Trophoblast cell (in vitro differentiated cells and primary cell): ENCODE measurements around the gene ALOX5.
"Not testable (repeated sequence)": the region's sequence is repeated elsewhere in the genome, so short reads cannot be mapped to it uniquely, and the experiment has no call there.

Source experiments
- DNase-seq, 2 donors: peaks; one replicate each; pipeline ENCODE4 v3.0.0-alpha.2; 2016
- H2AFZ ChIP-seq: 2 replicates; pipeline ENCODE4 v1.6.1; 2013; ENCODE audit warnings: low read length, moderate library complexity, mild to moderate bottlenecking; ENCODE audit not compliant: insufficient read depth, poor library complexity
- H2AK5ac ChIP-seq: 2 replicates; pipeline ENCODE4 v1.6.1; 2013; ENCODE audit warnings: mild to moderate bottlenecking, low read length
- H2BK120ac ChIP-seq: 2 replicates; pipeline ENCODE4 v1.6.1; 2013; ENCODE audit warnings: low read length, mild to moderate bottlenecking, moderate library complexity; ENCODE audit not compliant: insufficient read depth, poor library complexity
- H2BK12ac ChIP-seq: 2 replicates; pipeline ENCODE4 v1.6.1; 2013; ENCODE audit warnings: mild to moderate bottlenecking, low read length, moderate library complexity
- H2BK5ac ChIP-seq: 2 replicates; pipeline ENCODE4 v1.6.1; 2013; ENCODE audit warnings: low read length, low read depth, moderate library complexity, mild to moderate bottlenecking; ENCODE audit not compliant: poor library complexity
- H3K14ac ChIP-seq: 2 replicates; pipeline ENCODE4 v1.6.1; 2013; ENCODE audit warnings: mild to moderate bottlenecking, low read length
- H3K18ac ChIP-seq: 2 replicates; pipeline ENCODE4 v1.6.1; 2013; ENCODE audit warnings: mild to moderate bottlenecking, low read length
- H3K23ac ChIP-seq: 2 replicates; pipeline ENCODE4 v1.6.1; 2013; ENCODE audit warnings: low read length
- H3K27ac ChIP-seq: 2 replicates; pipeline ENCODE4 v1.5.1; 2013; ENCODE audit warnings: low read depth, mild to moderate bottlenecking, inconsistent platforms, low read length, moderate library complexity
- H3K27me3 ChIP-seq: 2 replicates; pipeline ENCODE4 v1.6.1; 2013; ENCODE audit warnings: inconsistent platforms, mild to moderate bottlenecking, low read length, moderate library complexity; ENCODE audit not compliant: insufficient read depth
- H3K36me3 ChIP-seq, 2 experiments: 1 replicate in 1 of 2; 2 replicates in 1 of 2; pipeline ENCODE4 v1.6.1; 2013; ENCODE audit warnings: low read length in 2 of 2, mild to moderate bottlenecking in 2 of 2, moderate library complexity in 1 of 2; ENCODE audit not compliant: insufficient read depth in 2 of 2, control insufficient read depth in 1 of 2
- H3K4ac ChIP-seq: 2 replicates; pipeline ENCODE4 v1.6.1; 2013; ENCODE audit warnings: low read depth, mild to moderate bottlenecking, low read length, moderate library complexity
- H3K4me1 ChIP-seq, 2 experiments: 1 replicate in 1 of 2; 2 replicates in 1 of 2; pipeline ENCODE4 v1.6.1; 2013; ENCODE audit warnings: low read length in 2 of 2, mild to moderate bottlenecking in 2 of 2, moderate library complexity in 1 of 2; ENCODE audit not compliant: insufficient read depth in 2 of 2, control insufficient read depth in 1 of 2
- H3K4me2 ChIP-seq: 2 replicates; pipeline ENCODE4 v1.6.1; 2013; ENCODE audit warnings: inconsistent platforms, mild to moderate bottlenecking, low read length, moderate library complexity
- H3K4me3 ChIP-seq: 2 replicates; pipeline ENCODE4 v1.5.1; 2013; ENCODE audit warnings: mild to moderate bottlenecking, low read depth, low read length, inconsistent platforms
- H3K79me1 ChIP-seq: one replicate; pipeline ENCODE4 v1.6.1; 2013; ENCODE audit warnings: low read length
- H3K79me2 ChIP-seq: 2 replicates; pipeline ENCODE4 v1.6.1; 2013; ENCODE audit warnings: low read length, mild to moderate bottlenecking; ENCODE audit not compliant: control insufficient read depth, insufficient read depth, poor library complexity
- H3K9ac ChIP-seq: 2 replicates; pipeline ENCODE4 v1.6.1; 2013; ENCODE audit warnings: mild to moderate bottlenecking, low read length
- H3K9me3 ChIP-seq: 2 replicates; pipeline ENCODE4 v1.6.1; 2013; ENCODE audit warnings: low read depth, mild to moderate bottlenecking, control low read depth, inconsistent platforms, low read length; ENCODE audit not compliant: insufficient read depth
- H4K12ac ChIP-seq: 2 replicates; pipeline ENCODE4 v1.6.1; 2013; ENCODE audit warnings: low read depth, mild to moderate bottlenecking, low read length, moderate library complexity
- H4K8ac ChIP-seq: 2 replicates; pipeline ENCODE4 v1.6.1; 2013; ENCODE audit warnings: low read depth, mild to moderate bottlenecking, low read length, moderate library complexity
- H4K91ac ChIP-seq: one replicate; pipeline ENCODE4 v1.6.1; 2013; ENCODE audit warnings: low read depth, mild to moderate bottlenecking, low read length, moderate library complexity
- WGBS: extraction: QIAGEN DNeasy Blood & Tissue Kit; methylation state at CpG from one replicate; pipeline ENCODE4 v1.1.7; 2013; ENCODE audit warnings: missing lambda C conversion rate; ENCODE audit not compliant: insufficient read length, insufficient coverage; ENCODE audit errors: extremely low coverage; 5-methylcytosine and 5-hydroxymethylcytosine counted together

Gene ALOX5

DNA sequence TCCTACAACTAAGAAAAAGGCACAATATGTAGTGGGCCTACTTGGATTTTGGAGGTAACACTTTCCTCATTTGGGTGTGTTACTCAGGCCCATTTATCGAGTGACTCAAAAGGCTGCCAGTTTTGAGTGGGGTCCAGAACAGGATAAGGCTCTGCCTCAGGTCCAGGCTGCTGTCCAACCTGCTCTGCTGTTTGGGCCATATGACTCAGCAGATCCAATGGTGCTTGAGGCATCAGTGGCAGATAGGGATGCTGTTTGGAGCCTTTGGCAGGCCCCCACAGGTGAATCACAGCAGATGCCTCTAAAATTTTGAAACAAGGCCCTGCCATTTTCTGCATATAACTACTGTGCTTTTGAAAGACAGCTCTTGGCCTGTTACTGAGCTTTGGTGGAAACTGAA, 34.1 kb upstream of the ALOX5 start:
- Histone ChIP-seq H2AK5ac (no peak overlapping the region), H3K18ac (no peak overlapping the region), H2AFZ (no peak overlapping the region), H3K36me3 (no peaks in the 10 kb centered on the region), H3K4ac (no peak overlapping the region), H3K79me1 (no peaks in the 10 kb centered on the region), H4K8ac (no peak overlapping the region), H3K14ac (no peak overlapping the region), H3K27ac (no peak overlapping the region), H2BK5ac (no peak overlapping the region), H3K4me1 (no peaks in the 10 kb centered on the region), H2BK120ac (no peak overlapping the region), H3K4me2 (no peak overlapping the region), H3K79me2 (no peaks in the 10 kb centered on the region), H3K27me3 (no peaks in the 10 kb centered on the region), H3K23ac (no peak overlapping the region), H3K9ac (no peak overlapping the region), H3K4me3 (no peak overlapping the region), H3K9me3 (peaks cover 3% of the 10 kb centered on the region), H4K12ac (no peak overlapping the region), H2BK12ac (no peak overlapping the region), H4K91ac (no peak overlapping the region)
- DNase-seq, result no peak
- no CpG with 5 or more reads among the region's 1 CpG for WGBS

DNA sequence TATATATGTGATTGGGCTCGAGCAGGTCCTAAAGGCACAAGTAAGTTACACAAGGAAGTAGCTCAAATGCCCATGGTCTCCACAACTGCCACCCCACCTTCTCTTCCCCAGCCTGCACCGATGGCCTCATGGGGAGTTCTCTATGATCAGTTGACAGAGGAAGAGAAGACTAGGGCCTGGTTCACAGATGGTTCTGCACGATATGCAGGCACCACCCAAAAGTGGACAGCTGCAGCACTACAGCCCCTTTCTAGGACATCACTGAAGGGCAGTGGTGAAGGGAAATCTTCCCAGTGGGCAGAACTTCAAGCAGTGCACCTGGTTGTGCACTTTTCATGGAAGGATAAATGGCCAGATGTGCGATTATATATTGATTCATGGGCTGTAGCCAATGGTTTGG, 33.6 kb upstream of the ALOX5 start:
- not testable (repeated sequence) for H3K14ac ChIP-seq, H3K9me3 ChIP-seq, H2AFZ ChIP-seq, H2BK5ac ChIP-seq, H4K91ac ChIP-seq, H3K18ac ChIP-seq, H2AK5ac ChIP-seq, H3K79me2 ChIP-seq, H3K4me2 ChIP-seq, H3K27ac ChIP-seq, H3K4me1 ChIP-seq, H3K36me3 ChIP-seq, H2BK12ac ChIP-seq, H3K27me3 ChIP-seq, H3K23ac ChIP-seq, H3K4ac ChIP-seq, H4K12ac ChIP-seq, H3K79me1 ChIP-seq, DNase-seq, H4K8ac ChIP-seq, H2BK120ac ChIP-seq, H3K4me3 ChIP-seq, H3K9ac ChIP-seq
- WGBS, result no CpG with 5 or more reads among the region's 4 CpGs

DNA sequence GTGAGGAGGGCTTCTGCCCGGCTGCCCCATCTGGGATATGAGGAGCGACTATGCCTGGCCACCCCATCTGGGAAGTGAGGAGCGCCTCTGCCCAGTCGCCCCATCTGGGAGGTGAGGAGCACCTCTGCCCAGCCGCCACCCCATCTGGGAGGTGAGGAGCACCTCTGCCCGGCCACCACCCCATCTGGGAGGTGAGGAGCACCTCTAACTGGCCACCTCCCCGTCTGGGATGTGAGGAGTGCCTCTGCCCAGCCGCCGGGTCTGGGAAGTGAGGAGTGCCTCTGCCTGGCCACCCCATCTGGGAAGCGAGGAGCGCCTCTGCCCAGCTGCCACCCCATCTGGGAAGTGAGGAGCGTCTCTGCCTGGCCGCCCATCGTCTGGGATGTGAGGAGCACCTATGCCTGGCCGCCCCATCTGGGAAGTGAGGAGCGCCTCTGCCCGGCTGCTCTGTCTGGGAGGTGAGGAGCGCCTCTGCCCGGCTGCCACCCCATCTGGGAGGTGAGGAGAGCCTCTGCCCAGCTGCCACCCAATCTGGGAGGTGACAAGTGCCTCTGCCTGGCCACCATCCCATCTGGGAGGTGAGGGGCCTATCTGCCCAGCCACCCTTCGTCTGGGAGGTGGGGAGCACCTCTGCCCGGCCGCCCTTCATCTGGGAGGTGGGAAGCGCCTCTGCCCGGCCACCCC, 27.2 kb upstream of the ALOX5 start:
- H3K23ac ChIP-seq, H2BK12ac ChIP-seq, DNase-seq, H2AK5ac ChIP-seq, H3K36me3 ChIP-seq, H3K79me2 ChIP-seq, H3K9ac ChIP-seq, H4K12ac ChIP-seq, H3K27me3 ChIP-seq, H4K91ac ChIP-seq, H4K8ac ChIP-seq, H3K4me1 ChIP-seq, H2BK5ac ChIP-seq, H3K14ac ChIP-seq, H3K18ac ChIP-seq, H3K4me2 ChIP-seq, H2AFZ ChIP-seq, H3K79me1 ChIP-seq, H2BK120ac ChIP-seq, H3K27ac ChIP-seq, H3K4ac ChIP-seq: not testable (repeated sequence)
- H3K9me3 ChIP-seq, result peaks cover 23% of the 10 kb centered on the region
- no CpG with 5 or more reads among the region's 24 CpGs for WGBS
- peak overlapping the region; percentile 48 for H3K4me3 ChIP-seq

DNA sequence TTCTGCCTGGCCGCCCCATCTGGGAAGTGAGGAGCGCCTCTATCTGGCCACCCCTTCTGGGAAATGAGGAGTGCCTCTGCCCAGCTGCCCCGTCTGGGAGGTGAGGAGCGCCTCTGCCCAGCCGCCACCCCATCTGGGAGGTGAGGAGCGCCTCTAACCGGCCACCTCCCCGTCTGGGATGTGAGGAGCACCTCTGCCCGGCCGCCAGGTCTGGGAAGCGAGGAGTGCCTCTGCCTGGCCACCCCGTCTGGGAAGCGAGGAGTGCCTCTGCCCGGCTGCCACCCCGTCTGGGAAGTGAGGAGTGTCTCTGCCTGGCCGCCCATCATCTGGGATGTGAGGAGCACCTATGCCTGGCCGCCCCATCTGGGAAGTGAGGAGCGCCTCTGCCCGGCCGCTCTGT, 26.6 kb upstream of the ALOX5 start:
- not testable (repeated sequence) for H4K91ac ChIP-seq, H2AK5ac ChIP-seq, H3K27ac ChIP-seq, H2BK120ac ChIP-seq, H3K4me3 ChIP-seq, H3K4me1 ChIP-seq, H3K14ac ChIP-seq, H3K27me3 ChIP-seq, H2BK5ac ChIP-seq, H2AFZ ChIP-seq, H3K4me2 ChIP-seq, H4K8ac ChIP-seq, H3K79me1 ChIP-seq, H3K18ac ChIP-seq, H2BK12ac ChIP-seq, H3K79me2 ChIP-seq, H3K4ac ChIP-seq, H3K23ac ChIP-seq, H3K36me3 ChIP-seq, DNase-seq, H3K9ac ChIP-seq, H4K12ac ChIP-seq
- WGBS, result no CpG with 5 or more reads among the region's 20 CpGs
- H3K9me3 ChIP-seq, result peaks cover 23% of the 10 kb centered on the region
